PC-9 (cell line): ENCODE data around the gene CDA. TPM values are rescaled to one million over a fixed set of nuclear protein-coding genes. Genes with fewer than 3 reads are reported as not detected.

Experiments used
- BruUV-seq: library from RNA; stranded (reverse); fragments of 400-500 nt; replicated peaks from 2 replicates; lab custom pipeline; 2021; lab: Mats Ljungman, UMichigan
- CTCF ChIA-PET: fragments of 300-600 bp; sonication (Branson Sonifier 250); formaldehyde crosslinking; loops from one replicate; lab custom pipeline; 2022; ENCODE audit warnings: antibody characterized with exemption; lab: Charles Lee
- POLR2A ChIA-PET: fragments of 300-600 bp; sonication (Branson Sonifier 250); formaldehyde crosslinking; loops from one replicate; lab custom pipeline; 2022; ENCODE audit warnings: antibody characterized with exemption; ENCODE audit not compliant: unreplicated experiment; lab: Charles Lee
- DNase-seq, 2 experiments: peaks; one replicate each; pipeline versions ENCODE4 v3.0.0 to v3.0.0-alpha.2; 2015 to 2022; ENCODE audit warnings: mixed read lengths in 1 of 2
- H2AFZ ChIP-seq: fragments of 200-600 bp; sonication (generic); 2 replicates; pipeline ENCODE4 v1.8.1; 2017; ENCODE audit warnings: antibody characterized with exemption
- H3F3A ChIP-seq: fragments of 200-600 bp; sonication (generic); 2 replicates; pipeline ENCODE4 v1.8.1; 2017; ENCODE audit warnings: antibody characterized with exemption, mild to moderate bottlenecking, low read depth; ENCODE audit not compliant: insufficient read depth
- H3K27ac ChIP-seq: fragments of 200-600 bp; sonication (generic); 2 replicates; pipeline ENCODE4 v1.6.1; 2016; ENCODE audit warnings: mixed run types
- H3K27me3 ChIP-seq: fragments of 200-600 bp; sonication (generic); 2 replicates; pipeline ENCODE4 v1.6.1; 2016; ENCODE audit warnings: low read depth, mixed run types; ENCODE audit not compliant: insufficient read depth
- H3K36me3 ChIP-seq: fragments of 200-600 bp; sonication (generic); 2 replicates; pipeline ENCODE4 v1.6.1; 2016; ENCODE audit warnings: low read depth, mixed run types
- H3K4me1 ChIP-seq: fragments of 200-600 bp; sonication (generic); replicated peaks from 2 replicates; pipeline ENCODE4 v1.6.1; 2016; ENCODE audit warnings: mixed run types; ENCODE audit not compliant: insufficient read depth
- H3K4me2 ChIP-seq: fragments of 200-600 bp; sonication (generic); 2 replicates; pipeline ENCODE4 v1.6.1; 2017; ENCODE audit warnings: mixed run types
- H3K4me3 ChIP-seq: fragments of 200-600 bp; sonication (generic); 2 replicates; pipeline ENCODE4 v1.6.1; 2016; ENCODE audit warnings: mixed run types
- H3K79me2 ChIP-seq: fragments of 200-600 bp; sonication (generic); 2 replicates; pipeline ENCODE4 v1.6.1; 2017; ENCODE audit warnings: low read depth, mixed run types
- H3K9me2 ChIP-seq: fragments of 200-600 bp; sonication (generic); 2 replicates; pipeline ENCODE4 v1.8.1; 2017; ENCODE audit warnings: mild to moderate bottlenecking; ENCODE audit not compliant: insufficient read depth
- H3K9me3 ChIP-seq: fragments of 200-600 bp; sonication (generic); 2 replicates; pipeline ENCODE4 v1.8.1; 2016; ENCODE audit warnings: low read depth; ENCODE audit not compliant: insufficient read depth
- H4K20me1 ChIP-seq: fragments of 200-600 bp; sonication (generic); 2 replicates; pipeline ENCODE4 v1.8.1; 2017; ENCODE audit not compliant: insufficient read depth
- CTCF ChIP-seq: fragments of 200-600 bp; sonication (generic); conservative IDR thresholded peaks from 2 replicates; pipeline ENCODE4 v1.6.1; 2017; ENCODE audit warnings: mixed run types, antibody characterized with exemption, mild to moderate bottlenecking, moderate library complexity
- EZH2 ChIP-seq: fragments of 200-600 bp; sonication (generic); IDR thresholded peaks from 2 replicates; pipeline ENCODE4 v1.8.0; 2017; ENCODE audit warnings: antibody characterized with exemption, low read depth
- intact Hi-C: fragments of 100-400 bp; cut with micrococcal nuclease; formaldehyde crosslinking; loops from one replicate; pipeline ENCODE4 v1.10.0; 2022; ENCODE audit not compliant: unreplicated experiment
- total RNA-seq: library from RNA; stranded (reverse); gene quantifications from 2 replicates; pipeline ENCODE4 v1.2.3, GENCODE V29; 2021

CDA gene
- total RNA-seq, 1 experiment from 2014 or later = 56.6 TPM

- H3K4me3 ChIP-seq = no peak overlapping the region
- ChIA-PET CTCF (interaction anchor here (1.1 kb wide), 1 partner anchor 58 kb away, joined by 5 read pairs; no protein-coding TSS in a partner anchor), POLR2A (no interaction called here)
- H3K36me3 ChIP-seq = no peaks in the 10 kb centered on the region
- intact Hi-C loops = loop anchor here (5.0 kb wide), 2 partner anchors 37 to 57 kb away; partner anchors contain the start of gene PINK1
- BruUV-seq = no TSS peak
- H3K79me2 ChIP-seq = no peaks in the 10 kb centered on the region
- no peaks in the 10 kb centered on the region for H3K9me3 ChIP-seq
- H3K27ac ChIP-seq = peak overlapping the region; percentile 49
- no peak for DNase-seq
- no peaks in the 10 kb centered on the region for H4K20me1 ChIP-seq
- H3K27me3 ChIP-seq = no peaks in the 10 kb centered on the region
- H3K9me2 ChIP-seq = no peaks in the 10 kb centered on the region
- peaks cover 34% of the 10 kb centered on the region for H3K4me1 ChIP-seq
- no peak for TF ChIP-seq EZH2
- TF ChIP-seq CTCF = no peak
- peaks cover 31% of the 10 kb centered on the region; the same call in 1 of the 2 replicates for H3F3A ChIP-seq
- H3K4me2 ChIP-seq = peak overlapping the region; percentile 38; the same call in 1 of the 2 replicates
- H2AFZ ChIP-seq = no peak overlapping the region
These were observed 13.2 kb upstream of the CDA start for GRCh38 chr1:20575541-20576336.

GRCh38 chr1:20578062-20578461, 10.8 kb upstream of the CDA start:
- no peak overlapping the region for H2AFZ ChIP-seq
- H3K9me3 ChIP-seq = no peaks in the 10 kb centered on the region
- peaks cover 34% of the 10 kb centered on the region for H3K4me1 ChIP-seq
- H3K4me2 ChIP-seq = no peak overlapping the region
- ChIA-PET POLR2A (no interaction called here), CTCF (no interaction called here)
- H3K4me3 ChIP-seq = no peak overlapping the region
- no peaks in the 10 kb centered on the region for H3K36me3 ChIP-seq
- H3K9me2 ChIP-seq = no peaks in the 10 kb centered on the region
- TF ChIP-seq CTCF (no peak), EZH2 (no peak)
- DNase-seq = peak in 1 of 2 experiments; percentile 70
- BruUV-seq = no TSS peak
- H3F3A ChIP-seq = peaks cover 31% of the 10 kb centered on the region; the same call in 1 of the 2 replicates
- H3K27ac ChIP-seq = peak overlapping the region; percentile 64
- H3K27me3 ChIP-seq = no peaks in the 10 kb centered on the region
- intact Hi-C loops = loop anchor here (5.0 kb wide), 2 partner anchors 34 to 54 kb away; partner anchors contain the start of gene PINK1
- H3K79me2 ChIP-seq = no peaks in the 10 kb centered on the region
- H4K20me1 ChIP-seq = no peaks in the 10 kb centered on the region

GRCh38 chr1:20578721-20579395, 10.0 kb upstream of the CDA start:
- H3K79me2 ChIP-seq = no peaks in the 10 kb centered on the region
- H3K27ac ChIP-seq = peak overlapping the region; percentile 64
- peaks cover 31% of the 10 kb centered on the region; the same call in 1 of the 2 replicates for H3F3A ChIP-seq
- no peaks in the 10 kb centered on the region for H3K36me3 ChIP-seq
- H4K20me1 ChIP-seq = no peaks in the 10 kb centered on the region
- BruUV-seq = no TSS peak
- H3K9me3 ChIP-seq = no peaks in the 10 kb centered on the region
- no peaks in the 10 kb centered on the region for H3K27me3 ChIP-seq
- no peak overlapping the region for H3K4me3 ChIP-seq
- ChIA-PET POLR2A (no interaction called here), CTCF (no interaction called here)
- no peaks in the 10 kb centered on the region for H3K9me2 ChIP-seq
- no peak for TF ChIP-seq EZH2
- TF ChIP-seq CTCF = no peak
- intact Hi-C loops = loop anchor here (5.0 kb wide), 2 partner anchors 33 to 53 kb away; partner anchors contain the start of gene PINK1
- DNase-seq = no peak
- no peak overlapping the region for H2AFZ ChIP-seq
- H3K4me1 ChIP-seq = peaks cover 34% of the 10 kb centered on the region
- H3K4me2 ChIP-seq = no peak overlapping the region
